WTC11 (cell line): Measurements from ENCODE around the gene LAIR2. TPM values are rescaled to one million over a fixed set of nuclear protein-coding genes. Genes with fewer than 3 reads are reported as not detected.

Experiments
- ATAC-seq: fragments of 200-7000 bp; cut with Tn5 transposase; 2 replicates; pipeline ENCODE4 v1.10.0; 2021; ENCODE audit warnings: mild to moderate bottlenecking, moderate library complexity
- CTCF ChIA-PET: fragments of 300-600 bp; sonication (Branson Sonifier 250); formaldehyde crosslinking; loops from one replicate; lab custom pipeline; 2021; ENCODE audit warnings: antibody characterized with exemption; lab: Charles Lee
- POLR2A ChIA-PET: fragments of 350-600 bp; sonication (Branson Sonifier 250); formaldehyde crosslinking; loops from one replicate; lab custom pipeline; 2021; ENCODE audit warnings: antibody characterized with exemption; lab: Charles Lee
- DNase-seq: peaks from one replicate; pipeline ENCODE4 v3.0.0; 2021; ENCODE audit warnings: low spot score
- H3K27ac Mint-ChIP-seq: 2 replicates; pipeline ENCODE4 v1.8.0; 2021; ENCODE audit warnings: mixed read lengths
- H3K27me3 Mint-ChIP-seq: 2 replicates; pipeline ENCODE4 v1.8.0; 2021; ENCODE audit warnings: low read depth, mild to moderate bottlenecking, moderate library complexity, mixed read lengths
- H3K36me3 Mint-ChIP-seq: 2 replicates; pipeline ENCODE4 v1.8.0; 2021; ENCODE audit warnings: mixed read lengths
- H3K4me1 Mint-ChIP-seq: 2 replicates; pipeline ENCODE4 v1.8.0; 2022; ENCODE audit warnings: mixed read lengths
- H3K4me3 Mint-ChIP-seq: 2 replicates; pipeline ENCODE4 v1.8.0; 2021; ENCODE audit warnings: mild to moderate bottlenecking, moderate library complexity, mixed read lengths
- H3K9me3 Mint-ChIP-seq: 2 replicates; pipeline ENCODE4 v1.8.0; 2021; ENCODE audit warnings: mixed read lengths
- AFF4 ChIP-seq: sonication (generic); formaldehyde crosslinking; IDR thresholded peaks from 2 replicates; pipeline ENCODE4 v1.8.1; 2023; ENCODE audit warnings: mild to moderate bottlenecking, missing genetic modification reagents, borderline replicate concordance
- ATF6 ChIP-seq: sonication (generic); formaldehyde crosslinking; IDR thresholded peaks from 2 replicates; pipeline ENCODE4 v1.8.1; 2023; ENCODE audit warnings: mild to moderate bottlenecking, missing genetic modification reagents
- CDX4 ChIP-seq: fragments of 250-450 bp; sonication (Bioruptor Pico); IDR thresholded peaks from 2 replicates; pipeline ENCODE4 v1.9.0; 2021; ENCODE audit warnings: moderate library complexity, mild to moderate bottlenecking, inconsistent platforms, borderline replicate concordance
- CTCF ChIP-seq: fragments of 200-600 bp; IDR thresholded peaks from 2 replicates; pipeline ENCODE4 v1.8.0; 2022; ENCODE audit warnings: antibody characterized with exemption
- ETV6 ChIP-seq: sonication (generic); formaldehyde crosslinking; IDR thresholded peaks from 2 replicates; pipeline ENCODE4 v1.8.1; 2022; ENCODE audit warnings: mild to moderate bottlenecking, missing genetic modification reagents
- GABPB1 ChIP-seq: sonication (generic); formaldehyde crosslinking; IDR thresholded peaks from 2 replicates; pipeline ENCODE4 v1.8.1; 2023; ENCODE audit warnings: mild to moderate bottlenecking, missing genetic modification reagents
- IRF1 ChIP-seq: sonication (generic); formaldehyde crosslinking; IDR thresholded peaks from 2 replicates; pipeline ENCODE4 v1.8.0; 2023; ENCODE audit warnings: missing genetic modification reagents
- MXD4 ChIP-seq: fragments of 250-450 bp; sonication (Bioruptor Pico); IDR thresholded peaks from 2 replicates; pipeline ENCODE4 v1.8.0; 2021; ENCODE audit warnings: mild to moderate bottlenecking, moderate library complexity, borderline replicate concordance
- OVOL2 ChIP-seq: fragments of 250-450 bp; sonication (Bioruptor Pico); IDR thresholded peaks from 2 replicates; pipeline ENCODE4 v1.9.0; 2021; ENCODE audit warnings: mild to moderate bottlenecking, borderline replicate concordance
- SP1 ChIP-seq: sonication (generic); formaldehyde crosslinking; conservative IDR thresholded peaks from 2 replicates; pipeline ENCODE4 v1.8.1; 2022; ENCODE audit warnings: missing genetic modification reagents
- TCF7 ChIP-seq: sonication (generic); formaldehyde crosslinking; IDR thresholded peaks from 2 replicates; pipeline ENCODE4 v1.8.0; 2022; ENCODE audit warnings: mild to moderate bottlenecking, low read depth, missing genetic modification reagents, moderate library complexity
- USF1 ChIP-seq: sonication (generic); formaldehyde crosslinking; IDR thresholded peaks from 2 replicates; pipeline ENCODE4 v1.8.0; 2022; ENCODE audit warnings: mild to moderate bottlenecking, missing genetic modification reagents
- ZNF121 ChIP-seq: sonication (generic); formaldehyde crosslinking; IDR thresholded peaks from 2 replicates; pipeline ENCODE4 v1.8.0; 2023; ENCODE audit warnings: missing genetic modification reagents
- ZNF425 ChIP-seq: fragments of 250-450 bp; sonication (Bioruptor Pico); conservative IDR thresholded peaks from 2 replicates; pipeline ENCODE4 v1.9.0; 2021; ENCODE audit warnings: mild to moderate bottlenecking
- total RNA-seq: library from RNA; stranded (reverse); gene quantifications from 3 replicates; pipeline ENCODE4 v1.2.3, GENCODE V29; 2021

The LAIR2 gene
- total RNA-seq, 1 experiment from 2014 or later: not detected

- TF ChIP-seq ATF6 (CRISPR knock-in tag): no peak
- TF ChIP-seq ZNF121 (CRISPR knock-in tag): no peak
- no peak for TF ChIP-seq SP1 (CRISPR knock-in tag)
- no peak for TF ChIP-seq OVOL2 (CRISPR knock-in tag)
These were observed 47.6 kb upstream of the LAIR2 start (continued) for GRCh38 chr19:54454781-54455675.

GRCh38 chr19:54455786-54456422 is 46.7 kb upstream of the LAIR2 start:
- H3K4me3 Mint-ChIP-seq: no peak overlapping the region
- DNase-seq: no peak
- no peaks in the 10 kb centered on the region; the same call in 1 of the 2 replicates for H3K27me3 Mint-ChIP-seq
- peaks cover 3% of the 10 kb centered on the region for H3K4me1 Mint-ChIP-seq
- H3K27ac Mint-ChIP-seq: no peak overlapping the region
- ChIA-PET POLR2A (no interaction called here), CTCF (interaction anchor here (0.6 kb wide), 1 partner anchor 36 kb away, joined by 3 read pairs; no protein-coding TSS in a partner anchor)
- no peaks in the 10 kb centered on the region for H3K9me3 Mint-ChIP-seq
- no peak for ATAC-seq
- TF ChIP-seq CTCF: no peak
- TF ChIP-seq USF1 (CRISPR knock-in tag): no peak
- peaks cover 74% of the 10 kb centered on the region for H3K36me3 Mint-ChIP-seq

- no peak for ATAC-seq
- peaks cover 70% of the 10 kb centered on the region for H3K36me3 Mint-ChIP-seq
- no peak for DNase-seq
- TF ChIP-seq SP1 (CRISPR knock-in tag) (no peak), IRF1 (no peak), MXD4 (no peak), ETV6 (CRISPR knock-in tag) (no peak), USF1 (CRISPR knock-in tag) (no peak), ZNF425 (CRISPR knock-in tag) (no peak), GABPB1 (CRISPR knock-in tag) (no peak), AFF4 (CRISPR knock-in tag) (no peak), CDX4 (CRISPR knock-in tag) (no peak), TCF7 (CRISPR knock-in tag) (no peak)
- H3K4me1 Mint-ChIP-seq: peaks cover under 1% of the 10 kb centered on the region; the same call in 1 of the 2 replicates
- H3K27ac Mint-ChIP-seq: no peak overlapping the region
- no peaks in the 10 kb centered on the region for H3K27me3 Mint-ChIP-seq
- H3K4me3 Mint-ChIP-seq: no peak overlapping the region
- H3K9me3 Mint-ChIP-seq: no peaks in the 10 kb centered on the region
- ChIA-PET POLR2A (no interaction called here), CTCF (no interaction called here)
These were observed 45.9 kb upstream of the LAIR2 start for GRCh38 chr19:54456423-54457373.
